Hepatocyte (in vitro differentiated cells): ENCODE measurements around the gene PLCL2. TPM values are rescaled to one million over a fixed set of nuclear protein-coding genes. Genes with fewer than 3 reads are reported as not detected.

ENCODE experiments used
- DNase-seq: peaks from one replicate; pipeline ENCODE4 v3.0.0-alpha.2; 2016; ENCODE audit warnings: low spot score
- H2AFZ ChIP-seq: fragments of 200-600 bp; sonication (generic); 2 replicates; pipeline ENCODE4 v1.6.0; 2016; ENCODE audit warnings: antibody characterized with exemption, mild to moderate bottlenecking
- H3K27ac ChIP-seq: fragments of 200-600 bp; sonication (generic); 2 replicates; pipeline ENCODE4 v1.5.1; 2016; ENCODE audit warnings: mild to moderate bottlenecking
- H3K27me3 ChIP-seq: fragments of 200-600 bp; sonication (generic); 2 replicates; pipeline ENCODE4 v1.6.1; 2016
- H3K36me3 ChIP-seq: fragments of 200-600 bp; sonication (generic); replicated peaks from 2 replicates; pipeline ENCODE4 v1.5.1; 2016; ENCODE audit warnings: low read depth; ENCODE audit not compliant: insufficient read depth
- H3K4me1 ChIP-seq: fragments of 200-600 bp; sonication (generic); 2 replicates; pipeline ENCODE4 v1.5.1; 2016; ENCODE audit warnings: mild to moderate bottlenecking, moderate library complexity; ENCODE audit not compliant: insufficient read depth
- H3K4me2 ChIP-seq: fragments of 200-600 bp; sonication (generic); 2 replicates; pipeline ENCODE4 v1.6.0; 2016
- H3K4me3 ChIP-seq: fragments of 200-600 bp; sonication (generic); 2 replicates; pipeline ENCODE4 v1.5.1; 2016; ENCODE audit warnings: mild to moderate bottlenecking
- H3K79me2 ChIP-seq: fragments of 200-600 bp; sonication (generic); 2 replicates; pipeline ENCODE4 v1.6.0; 2017; ENCODE audit warnings: mild to moderate bottlenecking
- H3K9me2 ChIP-seq: fragments of 200-600 bp; sonication (generic); replicated peaks from 2 replicates; pipeline ENCODE4 v1.6.0; 2017; ENCODE audit warnings: mild to moderate bottlenecking; ENCODE audit not compliant: insufficient read depth
- H3K9me3 ChIP-seq: fragments of 200-600 bp; sonication (generic); 2 replicates; pipeline ENCODE4 v1.5.1; 2016; ENCODE audit warnings: low read depth, mild to moderate bottlenecking
- H4K20me1 ChIP-seq: fragments of 200-600 bp; sonication (generic); 2 replicates; pipeline ENCODE4 v1.6.0; 2016; ENCODE audit warnings: mild to moderate bottlenecking; ENCODE audit not compliant: insufficient read depth, poor library complexity, severe bottlenecking
- CTCF ChIP-seq: fragments of 200-600 bp; sonication (generic); IDR thresholded peaks from 2 replicates; pipeline ENCODE4 v1.5.1; 2016; ENCODE audit warnings: antibody characterized with exemption, mild to moderate bottlenecking; ENCODE audit not compliant: poor library complexity
- EZH2 ChIP-seq: fragments of 200-600 bp; sonication (generic); IDR thresholded peaks from 2 replicates; pipeline ENCODE4 v1.6.1; 2016; ENCODE audit warnings: antibody characterized with exemption, mild to moderate bottlenecking, borderline replicate concordance
- EZH2phosphoT487 ChIP-seq: fragments of 200-600 bp; sonication (generic); IDR thresholded peaks from one replicate; pipeline ENCODE4 v1.6.1; 2018; ENCODE audit warnings: antibody characterized with exemption, mild to moderate bottlenecking, low read depth, moderate library complexity; ENCODE audit not compliant: unreplicated experiment, severe bottlenecking
- WGBS: methylation state at CpG from one replicate; pipeline ENCODE4 v1.1.6; 2016; ENCODE audit warnings: low lambda C conversion rate; ENCODE audit errors: missing lambda C conversion rate; 5-methylcytosine and 5-hydroxymethylcytosine counted together
- polyA plus RNA-seq: library from polyadenylated mRNA; unstranded; fragments of >200 nt; fragmentation: Nextera tagmentation; extraction: Ambion mirVana; gene quantifications from 2 replicates; pipeline ENCODE4 v1.2.1, GENCODE V29; 2016
- total RNA-seq: library from RNA; depleted of rRNA; stranded (reverse); fragments of >200 nt; gene quantifications from 2 replicates; pipeline ENCODE4 v1.2.3, GENCODE V29; 2014

Gene PLCL2
- total and polyA plus RNA-seq, 2 experiments from 2014 or later = 3.2 to 14.2 TPM

- 72% methylated on average over 3 of the region's 3 CpGs for WGBS
- Histone ChIP-seq H3K4me2 (no peak overlapping the region), H3K27me3 (no peaks in the 10 kb centered on the region), H3K79me2 (no peaks in the 10 kb centered on the region), H4K20me1 (no peaks in the 10 kb centered on the region), H2AFZ (no peak overlapping the region), H3K27ac (no peak overlapping the region), H3K9me2 (no peaks in the 10 kb centered on the region), H3K9me3 (no peaks in the 10 kb centered on the region), H3K4me3 (no peak overlapping the region), H3K36me3 (no peaks in the 10 kb centered on the region), H3K4me1 (peaks cover 4% of the 10 kb centered on the region)
- TF ChIP-seq EZH2phosphoT487 (no peak), CTCF (no peak), EZH2 (no peak)
- DNase-seq = no peak
These were observed 24.5 kb upstream of the PLCL2 start for GRCh38 chr3:16860234-16860633.

- Histone ChIP-seq H3K4me2 (no peak overlapping the region), H3K79me2 (no peaks in the 10 kb centered on the region), H3K27me3 (no peaks in the 10 kb centered on the region), H4K20me1 (no peaks in the 10 kb centered on the region), H3K4me1 (peaks cover 4% of the 10 kb centered on the region), H3K4me3 (no peak overlapping the region), H3K36me3 (no peaks in the 10 kb centered on the region), H3K9me3 (no peaks in the 10 kb centered on the region), H2AFZ (no peak overlapping the region), H3K27ac (no peak overlapping the region), H3K9me2 (no peaks in the 10 kb centered on the region)
- TF ChIP-seq EZH2 = no peak
- TF ChIP-seq CTCF = no peak
- TF ChIP-seq EZH2phosphoT487 = no peak
- no peak for DNase-seq
- WGBS = 94% methylated on average over 2 of the region's 2 CpGs
These were observed 23.3 kb upstream of the PLCL2 start for GRCh38 chr3:16861432-16861831.

- Histone ChIP-seq H3K4me1 (peaks cover 4% of the 10 kb centered on the region), H3K36me3 (no peaks in the 10 kb centered on the region), H3K27me3 (no peaks in the 10 kb centered on the region), H4K20me1 (no peaks in the 10 kb centered on the region), H3K79me2 (no peaks in the 10 kb centered on the region), H3K9me3 (no peaks in the 10 kb centered on the region), H2AFZ (no peak overlapping the region), H3K4me2 (peak overlapping the region; percentile 15), H3K27ac (peak overlapping the region; percentile 33), H3K4me3 (no peak overlapping the region), H3K9me2 (no peaks in the 10 kb centered on the region)
- 69% methylated on average over 5 of the region's 5 CpGs for WGBS
- no peak for DNase-seq
- TF ChIP-seq EZH2 = no peak
- no peak for TF ChIP-seq CTCF
- TF ChIP-seq EZH2phosphoT487 = no peak
These were observed 20.0 kb upstream of the PLCL2 start for GRCh38 chr3:16864610-16865313.

- Histone ChIP-seq H3K9me3 (no peaks in the 10 kb centered on the region), H3K27ac (no peak overlapping the region), H2AFZ (no peak overlapping the region), H3K9me2 (no peaks in the 10 kb centered on the region), H3K4me2 (no peak overlapping the region), H3K4me1 (peaks cover 4% of the 10 kb centered on the region), H3K4me3 (no peak overlapping the region), H4K20me1 (no peaks in the 10 kb centered on the region), H3K79me2 (no peaks in the 10 kb centered on the region), H3K27me3 (no peaks in the 10 kb centered on the region), H3K36me3 (no peaks in the 10 kb centered on the region)
- 96% methylated on average over 1 of the region's 1 CpG for WGBS
- DNase-seq = no peak
- TF ChIP-seq EZH2phosphoT487 (no peak), EZH2 (no peak), CTCF (no peak)
These were observed 19.4 kb upstream of the PLCL2 start for GRCh38 chr3:16865335-16865734.
